Measurements from ENCODE around the gene PAK3.

DNA sequence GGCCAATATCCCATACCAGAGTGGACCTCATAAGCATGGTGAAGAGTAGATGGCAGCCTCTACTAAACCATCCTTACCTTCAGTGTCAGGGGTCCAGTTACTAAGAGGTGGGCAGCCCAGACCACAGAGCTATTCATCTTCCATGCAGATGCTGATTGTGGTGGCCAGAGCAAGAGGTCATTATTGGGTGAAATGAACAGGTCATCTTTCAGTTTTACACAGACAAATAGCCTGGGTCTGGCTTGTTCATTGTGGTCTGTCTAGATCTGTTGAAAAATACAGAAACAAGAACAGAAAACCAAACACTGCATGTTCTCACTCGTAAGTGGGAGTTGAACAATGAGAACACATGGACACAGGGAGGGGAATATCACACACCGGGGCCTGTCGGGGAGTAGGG lies 71.3 kb downstream of the PAK3 start:
- TF ChIP-seq, protein P1, sequence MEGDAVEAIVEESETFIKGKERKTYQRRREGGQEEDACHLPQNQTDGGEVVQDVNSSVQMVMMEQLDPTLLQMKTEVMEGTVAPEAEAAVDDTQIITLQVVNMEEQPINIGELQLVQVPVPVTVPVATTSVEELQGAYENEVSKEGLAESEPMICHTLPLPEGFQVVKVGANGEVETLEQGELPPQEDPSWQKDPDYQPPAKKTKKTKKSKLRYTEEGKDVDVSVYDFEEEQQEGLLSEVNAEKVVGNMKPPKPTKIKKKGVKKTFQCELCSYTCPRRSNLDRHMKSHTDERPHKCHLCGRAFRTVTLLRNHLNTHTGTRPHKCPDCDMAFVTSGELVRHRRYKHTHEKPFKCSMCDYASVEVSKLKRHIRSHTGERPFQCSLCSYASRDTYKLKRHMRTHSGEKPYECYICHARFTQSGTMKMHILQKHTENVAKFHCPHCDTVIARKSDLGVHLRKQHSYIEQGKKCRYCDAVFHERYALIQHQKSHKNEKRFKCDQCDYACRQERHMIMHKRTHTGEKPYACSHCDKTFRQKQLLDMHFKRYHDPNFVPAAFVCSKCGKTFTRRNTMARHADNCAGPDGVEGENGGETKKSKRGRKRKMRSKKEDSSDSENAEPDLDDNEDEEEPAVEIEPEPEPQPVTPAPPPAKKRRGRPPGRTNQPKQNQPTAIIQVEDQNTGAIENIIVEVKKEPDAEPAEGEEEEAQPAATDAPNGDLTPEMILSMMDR (conservative IDR thresholded peaks at IDR 0.05; ENCODE audit: low read depth in 2 of 2), result no peak
- TF ChIP-seq EZH2 (IDR thresholded peaks at IDR 0.05; ENCODE audit: low read depth, unreplicated experiment) (no peak), POLR2AphosphoS5 (IDR thresholded peaks at IDR 0.05; ENCODE audit: low read depth) (no peak), CREB1 (CRISPR knock-in tag; IDR thresholded peaks at IDR 0.05; ENCODE audit: low read depth) (no peak), ZNF331 (CRISPR knock-in tag; IDR thresholded peaks at IDR 0.05; ENCODE audit: low read depth) (no peak), STAT1 (IDR thresholded peaks at IDR 0.05; ENCODE audit: unreplicated experiment) (no peak), ETS1 (IDR thresholded peaks at IDR 0.05) (no peak), ZNF462 (CRISPR knock-in tag; IDR thresholded peaks at IDR 0.05) (no peak), NANOG (IDR thresholded peaks at IDR 0.05; ENCODE audit: borderline replicate concordance) (no peak), JUNB (IDR thresholded peaks at IDR 0.05; ENCODE audit: unreplicated experiment) (no peak), EZH2phosphoT487 (IDR thresholded peaks at IDR 0.05; ENCODE audit: unreplicated experiment) (no peak), ZNF114 (CRISPR knock-in tag; IDR thresholded peaks at IDR 0.05) (no peak)
- TF ChIP-seq, protein P2, sequence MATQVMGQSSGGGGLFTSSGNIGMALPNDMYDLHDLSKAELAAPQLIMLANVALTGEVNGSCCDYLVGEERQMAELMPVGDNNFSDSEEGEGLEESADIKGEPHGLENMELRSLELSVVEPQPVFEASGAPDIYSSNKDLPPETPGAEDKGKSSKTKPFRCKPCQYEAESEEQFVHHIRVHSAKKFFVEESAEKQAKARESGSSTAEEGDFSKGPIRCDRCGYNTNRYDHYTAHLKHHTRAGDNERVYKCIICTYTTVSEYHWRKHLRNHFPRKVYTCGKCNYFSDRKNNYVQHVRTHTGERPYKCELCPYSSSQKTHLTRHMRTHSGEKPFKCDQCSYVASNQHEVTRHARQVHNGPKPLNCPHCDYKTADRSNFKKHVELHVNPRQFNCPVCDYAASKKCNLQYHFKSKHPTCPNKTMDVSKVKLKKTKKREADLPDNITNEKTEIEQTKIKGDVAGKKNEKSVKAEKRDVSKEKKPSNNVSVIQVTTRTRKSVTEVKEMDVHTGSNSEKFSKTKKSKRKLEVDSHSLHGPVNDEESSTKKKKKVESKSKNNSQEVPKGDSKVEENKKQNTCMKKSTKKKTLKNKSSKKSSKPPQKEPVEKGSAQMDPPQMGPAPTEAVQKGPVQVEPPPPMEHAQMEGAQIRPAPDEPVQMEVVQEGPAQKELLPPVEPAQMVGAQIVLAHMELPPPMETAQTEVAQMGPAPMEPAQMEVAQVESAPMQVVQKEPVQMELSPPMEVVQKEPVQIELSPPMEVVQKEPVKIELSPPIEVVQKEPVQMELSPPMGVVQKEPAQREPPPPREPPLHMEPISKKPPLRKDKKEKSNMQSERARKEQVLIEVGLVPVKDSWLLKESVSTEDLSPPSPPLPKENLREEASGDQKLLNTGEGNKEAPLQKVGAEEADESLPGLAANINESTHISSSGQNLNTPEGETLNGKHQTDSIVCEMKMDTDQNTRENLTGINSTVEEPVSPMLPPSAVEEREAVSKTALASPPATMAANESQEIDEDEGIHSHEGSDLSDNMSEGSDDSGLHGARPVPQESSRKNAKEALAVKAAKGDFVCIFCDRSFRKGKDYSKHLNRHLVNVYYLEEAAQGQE (IDR thresholded peaks at IDR 0.05; ENCODE audit: unreplicated experiment), result no peak
